Loucy (cell line): ENCODE results near the gene STK38L.

ENCODE experiments used
- CTCF ChIP-seq: fragments of 200-600 bp; sonication (generic); conservative IDR thresholded peaks from 2 replicates; pipeline ENCODE4 v1.5.1; 2014; ENCODE audit warnings: mild to moderate bottlenecking, antibody characterized with exemption, low read length
- EZH2phosphoT487 ChIP-seq: fragments of 200-600 bp; IDR thresholded peaks from 2 replicates; pipeline ENCODE4 v1.6.1; 2018; ENCODE audit warnings: antibody characterized with exemption, mild to moderate bottlenecking, moderate library complexity, borderline replicate concordance

- no peak for TF ChIP-seq CTCF
- no peak for TF ChIP-seq EZH2phosphoT487
These were observed 49.4 kb downstream of the STK38L start for GRCh38 chr12:27293463-27293862.
